Measurements from ENCODE around the gene SPATS2. TPM values are rescaled to one million over a fixed set of nuclear protein-coding genes. Genes with fewer than 3 reads are reported as not detected.

The SPATS2 gene
- total and polyA plus RNA-seq, 7 donors, result 4.4 to 10.6 (median 9.1) TPM

GRCh38 chr12:49496417-49497360, 129.4 kb downstream of the SPATS2 start:
- no peak for DNase-seq
- peaks cover 0 to 70% of the 10 kb centered on the region in 2 donors for H3K36me3 ChIP-seq (ENCODE audit: insufficient read depth in 1 of 2, low read depth in 1 of 2)

GRCh38 chr12:49501895-49502294, 134.6 kb downstream of the SPATS2 start:
- 65 to 72% (median 67%) methylated on average over 1 of the region's 1 CpG for WGBS, 3 donors
- H3K4me3 ChIP-seq, result no peak overlapping the region
- DNase-seq, result no peak
- TF ChIP-seq CTCF (IDR thresholded peaks at IDR 0.05), result no peak
- ATAC-seq, result no peak
- no peaks in the 10 kb centered on the region for H3K27me3 ChIP-seq (ENCODE audit: insufficient read depth in 3 of 3, low read length in 2 of 3)
- no peak overlapping the region for H3K27ac ChIP-seq
- peaks cover 3% of the 10 kb centered on the region for H3K4me1 ChIP-seq
- intact Hi-C loops (cut with DNase I), result no loop called here
- H3K9me3 ChIP-seq, result no peaks in the 10 kb centered on the region
- H3K36me3 ChIP-seq (ENCODE audit: insufficient read depth in 1 of 2, low read depth in 1 of 2), result peaks cover 0 to 44% of the 10 kb centered on the region in 2 donors

More at GRCh38 chr12:49496417-49497360, 129.4 kb downstream of the SPATS2 start:
- no peak for TF ChIP-seq CTCF (IDR thresholded peaks at IDR 0.05)
- no peak for ATAC-seq
- Histone ChIP-seq H3K27ac (no peak overlapping the region), H3K4me1 (no peaks in the 10 kb centered on the region), H3K27me3 (ENCODE audit: insufficient read depth in 3 of 3, low read length in 2 of 3) (no peaks in the 10 kb centered on the region), H3K4me3 (no peak overlapping the region), H3K9me3 (no peaks in the 10 kb centered on the region)
- intact Hi-C loops (cut with DNase I), result no loop called here
- 85 to 89% (median 86%) methylated on average over 10 of the region's 10 CpGs for WGBS, 3 donors

GRCh38 chr12:49502590-49502989, 135.3 kb downstream of the SPATS2 start:
- 97 to 100% (median 100%) methylated on average over 1 of the region's 1 CpG for WGBS, 3 donors

GRCh38 chr12:49503674-49504180, 136.5 kb downstream of the SPATS2 start:
- no peak for ATAC-seq
- peaks cover 0 to 32% of the 10 kb centered on the region in 2 donors for H3K36me3 ChIP-seq (ENCODE audit: insufficient read depth in 1 of 2, low read depth in 1 of 2)

More at GRCh38 chr12:49502590-49502989, 135.3 kb downstream of the SPATS2 start:
- Histone ChIP-seq H3K27me3 (ENCODE audit: insufficient read depth in 3 of 3, low read length in 2 of 3) (no peaks in the 10 kb centered on the region), H3K4me1 (peaks cover 3% of the 10 kb centered on the region), H3K27ac (no peak overlapping the region), H3K9me3 (no peaks in the 10 kb centered on the region), H3K4me3 (no peak overlapping the region), H3K36me3 (ENCODE audit: insufficient read depth in 1 of 2, low read depth in 1 of 2) (peaks cover 0 to 41% of the 10 kb centered on the region in 2 donors)
- DNase-seq (no peak), ATAC-seq (no peak)
- no peak for TF ChIP-seq CTCF (IDR thresholded peaks at IDR 0.05)
- intact Hi-C loops (cut with DNase I), result no loop called here

More at GRCh38 chr12:49503674-49504180, 136.5 kb downstream of the SPATS2 start:
- 61 to 68% (median 65%) methylated on average over 5 of the region's 5 CpGs for WGBS, 3 donors
- no peaks in the 10 kb centered on the region for H3K27me3 ChIP-seq (ENCODE audit: insufficient read depth in 3 of 3, low read length in 2 of 3)
- no peak for DNase-seq
- H3K4me1 ChIP-seq, result peaks cover 3% of the 10 kb centered on the region
- H3K9me3 ChIP-seq, result no peaks in the 10 kb centered on the region
- TF ChIP-seq CTCF (IDR thresholded peaks at IDR 0.05), result no peak
- H3K27ac ChIP-seq, result no peak overlapping the region
- intact Hi-C loops (cut with DNase I), result no loop called here
- H3K4me3 ChIP-seq, result no peak overlapping the region
